ENCODE results near the gene SGK1.
A peak's percentile ranks its signal among the peaks of the same experiment; 100 is the strongest.

SGK1 gene

GRCh38 chr6:134249759-134250602 is 67.9 kb downstream of the SGK1 start:
- H3K36me3 ChIP-seq (ENCODE audit: control insufficient read depth in 2 of 2, insufficient read depth in 1 of 2, low read length in 2 of 2), result no peaks in the 10 kb centered on the region
- TF ChIP-seq ZNF214 (tag by site-specific recombination; IDR thresholded peaks at IDR 0.05; ENCODE audit: borderline replicate concordance) (no peak), PRDM6 (tag by site-specific recombination; IDR thresholded peaks at IDR 0.05) (peak; percentile 77), ZNF658 (tag by site-specific recombination; IDR thresholded peaks at IDR 0.05) (no peak), ZNF660 (tag by site-specific recombination; IDR thresholded peaks at IDR 0.05) (peak; percentile 56), ZNF350 (tag by site-specific recombination; IDR thresholded peaks at IDR 0.05) (0 out of 2 replicates have a peak, but pooled peaks have one; percentile 33), ZNF629 (tag by site-specific recombination; IDR thresholded peaks at IDR 0.05) (peak; percentile 60), ZBTB10 (tag by site-specific recombination; IDR thresholded peaks at IDR 0.05) (no peak), HOXC10 (CRISPR knock-in tag; IDR thresholded peaks at IDR 0.05) (no peak), ATF2 (tag by site-specific recombination; IDR thresholded peaks at IDR 0.05; ENCODE audit: low read depth) (peak; percentile 83), KLF10 (tag by site-specific recombination; IDR thresholded peaks at IDR 0.05) (no peak)
- no peak overlapping the region for H3K4me3 ChIP-seq (ENCODE audit: low read depth, low read length)
- H3K4me1 ChIP-seq (ENCODE audit: control insufficient read depth, insufficient read depth, low read length), result peaks cover 10% of the 10 kb centered on the region
- no peak overlapping the region for H3K27ac ChIP-seq (ENCODE audit: extremely low read depth, low read depth, low read length)
- CTCF ChIA-PET, result interaction anchor here (0.7 to 1.3 kb wide), 4 partner anchors 93 to 568 kb away, joined by 3 read pairs; no protein-coding TSS in a partner anchor
- POLR2A ChIA-PET, result interaction anchor here (0.6 to 0.8 kb wide), 2 partner anchors 76 to 1850 kb away, joined by 3 read pairs; no protein-coding TSS in a partner anchor
- H3K9me3 ChIP-seq (ENCODE audit: control insufficient read depth, insufficient read depth, low read depth, low read length), result no peaks in the 10 kb centered on the region

- POLR2A ChIA-PET, result interaction anchor here (0.6 to 0.8 kb wide), 2 partner anchors 75 to 1849 kb away, joined by 3 read pairs; no protein-coding TSS in a partner anchor
- CTCF ChIA-PET, result interaction anchor here (0.7 to 1.3 kb wide), 2 partner anchors 92 to 116 kb away, joined by 3 read pairs; no protein-coding TSS in a partner anchor
- Histone ChIP-seq H3K4me1 (ENCODE audit: control insufficient read depth, insufficient read depth, low read length) (peaks cover 10% of the 10 kb centered on the region), H3K27ac (ENCODE audit: extremely low read depth, low read depth, low read length) (no peak overlapping the region), H3K36me3 (ENCODE audit: control insufficient read depth in 2 of 2, insufficient read depth in 1 of 2, low read length in 2 of 2) (no peaks in the 10 kb centered on the region), H3K9me3 (ENCODE audit: control insufficient read depth, insufficient read depth, low read depth, low read length) (no peaks in the 10 kb centered on the region), H3K4me3 (ENCODE audit: low read depth, low read length) (no peak overlapping the region)
- TF ChIP-seq ZNF24 (tag by site-specific recombination; IDR thresholded peaks at IDR 0.05) (no peak), ZNF239 (tag by site-specific recombination; IDR thresholded peaks at IDR 0.05) (no peak), ZNF654 (tag by site-specific recombination; IDR thresholded peaks at IDR 0.05; ENCODE audit: low read depth) (no peak), ZNF560 (tag by site-specific recombination; IDR thresholded peaks at IDR 0.05; ENCODE audit: borderline replicate concordance) (no peak), OVOL3 (tag by site-specific recombination; IDR thresholded peaks at IDR 0.05) (no peak), ZNF26 (tag by site-specific recombination; IDR thresholded peaks at IDR 0.05) (no peak), ZNF354C (tag by site-specific recombination; IDR thresholded peaks at IDR 0.05; ENCODE audit: borderline replicate concordance, low read depth) (no peak), PRDM1 (tag by site-specific recombination; IDR thresholded peaks at IDR 0.05) (no peak), MYNN (tag by site-specific recombination; IDR thresholded peaks at IDR 0.05; ENCODE audit: borderline replicate concordance) (no peak), WT1 (tag by site-specific recombination; IDR thresholded peaks at IDR 0.05) (no peak), ZNF837 (tag by site-specific recombination; IDR thresholded peaks at IDR 0.05) (no peak), ZNF555 (tag by site-specific recombination; conservative IDR thresholded peaks at IDR 0.05) (no peak), BCL6B (tag by site-specific recombination; IDR thresholded peaks at IDR 0.05) (no peak), ATF2 (tag by site-specific recombination; IDR thresholded peaks at IDR 0.05; ENCODE audit: low read depth) (no peak)
Observed at GRCh38 chr6:134249239-134249758, 68.6 kb downstream of the SGK1 start.

Measured in HEK293 (cell line).